Stimulated activated CD8-positive, alpha-beta memory T cell treated with anti-CD3 and anti-CD28 coated beads, Interleukin-4, amount 100 ng/mL, for 1 hour (primary cell): Measurements from ENCODE around the gene WWP2.
"Not testable (repeated sequence)": the region's sequence is repeated elsewhere in the genome, so short reads cannot be mapped to it uniquely, and the experiment has no call there.

ENCODE experiments used
- DNase-seq, 2 donors: peaks; one replicate each; pipeline ENCODE4 v3.0.0-alpha.2; 2020; ENCODE audit warnings: low read depth in 2 of 2, low spot score in 1 of 2

The WWP2 gene

DNA sequence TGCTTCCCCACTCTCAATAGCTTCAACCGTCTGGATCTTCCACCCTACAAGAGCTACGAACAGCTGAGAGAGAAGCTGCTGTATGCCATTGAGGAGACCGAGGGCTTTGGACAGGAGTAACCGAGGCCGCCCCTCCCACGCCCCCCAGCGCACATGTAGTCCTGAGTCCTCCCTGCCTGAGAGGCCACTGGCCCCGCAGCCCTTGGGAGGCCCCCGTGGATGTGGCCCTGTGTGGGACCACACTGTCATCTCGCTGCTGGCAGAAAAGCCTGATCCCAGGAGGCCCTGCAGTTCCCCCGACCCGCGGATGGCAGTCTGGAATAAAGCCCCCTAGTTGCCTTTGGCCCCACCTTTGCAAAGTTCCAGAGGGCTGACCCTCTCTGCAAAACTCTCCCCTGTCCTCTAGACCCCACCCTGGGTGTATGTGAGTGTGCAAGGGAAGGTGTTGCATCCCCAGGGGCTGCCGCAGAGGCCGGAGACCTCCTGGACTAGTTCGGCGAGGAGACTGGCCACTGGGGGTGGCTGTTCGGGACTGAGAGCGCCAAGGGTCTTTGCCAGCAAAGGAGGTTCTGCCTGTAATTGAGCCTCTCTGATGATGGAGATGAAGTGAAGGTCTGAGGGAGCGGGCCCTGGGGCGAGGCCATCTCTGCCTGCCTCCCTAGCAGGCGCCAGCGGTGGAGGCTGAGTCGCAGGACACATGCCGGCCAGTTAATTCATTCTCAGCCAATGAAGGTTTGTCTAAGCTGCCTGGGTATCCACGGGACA lies 177.9 kb downstream of the WWP2 start:
- DNase-seq, result no peak

DNA sequence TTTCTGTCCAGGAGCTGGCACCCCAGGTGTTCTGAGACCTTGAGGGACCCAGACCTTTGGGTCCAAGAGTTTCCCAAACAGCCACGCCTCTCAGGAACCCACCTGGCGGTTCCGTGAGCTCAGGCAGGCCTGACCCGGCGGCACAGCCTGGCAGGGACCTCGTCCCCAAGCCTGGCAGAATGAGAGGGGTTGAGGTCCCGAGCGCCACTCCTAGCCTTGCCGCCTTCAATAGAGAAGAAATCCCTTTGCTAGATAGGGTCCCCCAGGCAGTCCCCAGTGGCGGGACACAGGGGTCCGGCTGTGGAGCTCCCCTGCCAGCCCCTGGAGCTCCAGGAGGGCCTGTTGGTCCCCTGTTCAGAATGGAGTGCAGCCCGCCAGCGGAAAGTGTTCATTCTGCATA lies 178.5 kb downstream of the WWP2 start:
- DNase-seq, result no peak

DNA sequence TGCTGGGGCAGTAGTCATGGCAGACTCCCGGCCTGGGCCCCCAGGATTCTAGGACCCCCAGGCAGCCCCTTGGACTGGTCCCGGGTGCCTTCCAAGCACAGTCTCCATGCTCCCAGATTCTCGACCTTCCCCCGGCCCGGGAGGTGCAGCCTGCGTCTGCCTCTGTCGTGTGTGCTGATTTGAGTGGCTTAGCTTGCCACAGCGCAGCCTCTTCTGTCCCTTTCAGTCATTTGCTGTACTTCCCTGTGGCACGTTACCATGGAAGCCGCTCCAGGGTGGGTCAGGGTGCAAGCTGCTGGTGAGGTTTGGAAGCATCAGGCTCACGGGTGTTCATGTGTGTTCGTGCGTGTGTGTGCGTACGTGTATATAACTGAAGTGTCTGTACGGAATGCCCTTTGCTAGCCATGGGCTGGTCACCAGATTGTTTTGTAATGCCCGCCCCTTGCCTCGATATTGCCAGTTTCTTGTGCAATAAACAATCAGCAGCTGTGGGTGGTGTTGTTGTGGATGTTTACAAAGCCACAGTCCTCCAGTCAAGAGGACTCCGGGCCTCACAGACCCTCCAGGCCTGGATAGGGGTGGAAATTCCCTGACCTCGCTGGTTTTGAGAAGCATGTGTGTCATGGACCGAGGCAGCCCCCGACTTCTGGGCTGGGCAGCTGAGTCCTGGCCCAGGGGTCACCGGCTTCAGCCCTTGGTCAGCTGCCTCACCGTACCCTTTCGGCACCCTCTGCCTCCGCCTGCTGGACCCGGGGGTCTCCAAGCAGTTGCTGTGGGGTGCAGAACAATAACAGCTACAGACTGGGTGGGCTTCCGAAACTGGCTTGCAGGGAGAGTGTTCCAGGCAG lies 179.3 kb downstream of the WWP2 start:
- no peak for DNase-seq

DNA sequence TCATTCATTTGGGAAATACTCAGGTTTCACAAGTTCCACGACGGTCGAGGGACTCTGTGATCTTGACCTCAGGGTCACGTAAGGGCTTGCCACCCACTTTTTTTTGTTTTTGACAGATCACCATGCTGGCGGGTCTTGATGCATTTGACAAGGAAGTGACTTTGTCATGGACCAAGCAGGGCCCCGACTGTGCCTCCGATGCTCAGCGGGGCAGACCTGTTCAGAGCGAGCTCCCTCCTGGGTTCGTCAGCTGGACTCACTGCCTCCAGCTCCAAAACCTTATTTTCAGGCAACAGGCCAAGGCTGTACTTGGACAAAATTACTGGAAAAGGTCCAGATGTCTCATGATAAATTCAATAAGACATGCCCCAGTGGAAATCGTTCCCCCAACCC lies 180.0 kb downstream of the WWP2 start:
- no peak for DNase-seq

DNA sequence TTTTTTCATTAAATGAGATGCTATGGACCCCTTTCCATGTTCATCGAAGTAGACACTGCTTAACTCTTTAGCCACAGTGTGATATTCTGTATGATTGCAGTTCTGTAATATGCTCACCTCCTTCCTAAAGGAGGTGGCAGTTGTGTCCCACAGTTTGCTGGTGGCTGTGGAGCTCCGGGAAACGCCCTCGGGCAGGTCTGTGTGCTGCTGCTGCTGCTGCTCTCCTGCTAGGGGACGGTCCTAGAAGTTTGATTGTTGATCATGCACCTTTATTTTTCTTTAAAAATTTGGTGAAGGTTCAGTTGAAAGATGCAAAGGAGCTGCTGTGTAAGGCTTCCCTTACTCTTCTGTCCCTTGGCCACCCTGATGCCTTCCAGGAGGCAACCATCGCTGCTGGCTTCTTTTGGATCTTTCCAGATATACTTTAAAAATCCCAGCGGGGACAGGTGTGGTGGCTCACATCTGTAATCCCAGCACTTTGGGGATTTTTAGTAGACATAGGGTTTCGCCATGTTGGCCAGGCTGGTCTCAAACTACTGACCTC lies 180.6 kb downstream of the WWP2 start:
- no peak for DNase-seq

DNA sequence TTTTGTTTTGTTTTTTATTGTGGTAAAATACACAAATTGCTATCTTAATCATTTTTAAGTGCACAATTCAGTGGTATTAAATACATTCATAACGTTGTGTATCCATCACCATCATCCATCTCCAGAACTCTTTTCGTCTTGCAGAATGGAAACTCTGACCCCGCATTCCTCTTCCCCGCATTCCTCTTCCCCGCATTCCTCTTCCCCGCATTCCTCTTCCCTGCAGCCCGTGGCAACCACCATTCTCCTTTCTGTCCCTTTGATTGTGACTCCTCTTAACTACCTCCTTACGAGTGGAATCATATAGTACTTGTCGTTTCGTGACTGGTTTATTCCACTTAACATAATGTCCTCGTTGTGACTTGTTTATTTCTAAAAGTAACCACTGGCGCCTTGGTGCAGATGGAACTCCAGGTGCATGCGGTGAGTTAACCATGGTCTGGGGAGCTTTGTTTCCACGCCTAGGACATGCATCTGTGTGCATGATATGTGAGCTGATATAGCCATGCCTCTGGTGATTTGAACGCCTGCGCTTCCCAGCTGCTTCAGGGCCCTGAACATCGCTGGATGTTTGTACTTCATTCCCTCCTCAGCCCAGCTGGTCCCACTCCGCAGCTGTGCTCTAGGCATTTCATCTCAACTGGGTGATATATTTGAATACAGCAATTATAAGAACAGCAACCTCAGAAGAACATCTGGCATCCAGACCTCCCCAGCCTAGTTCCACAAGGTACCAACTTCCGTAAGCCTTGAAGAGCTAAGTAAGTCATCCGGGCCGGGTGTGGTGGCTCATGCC lies 181.3 kb downstream of the WWP2 start:
- not testable (repeated sequence) for DNase-seq

DNA sequence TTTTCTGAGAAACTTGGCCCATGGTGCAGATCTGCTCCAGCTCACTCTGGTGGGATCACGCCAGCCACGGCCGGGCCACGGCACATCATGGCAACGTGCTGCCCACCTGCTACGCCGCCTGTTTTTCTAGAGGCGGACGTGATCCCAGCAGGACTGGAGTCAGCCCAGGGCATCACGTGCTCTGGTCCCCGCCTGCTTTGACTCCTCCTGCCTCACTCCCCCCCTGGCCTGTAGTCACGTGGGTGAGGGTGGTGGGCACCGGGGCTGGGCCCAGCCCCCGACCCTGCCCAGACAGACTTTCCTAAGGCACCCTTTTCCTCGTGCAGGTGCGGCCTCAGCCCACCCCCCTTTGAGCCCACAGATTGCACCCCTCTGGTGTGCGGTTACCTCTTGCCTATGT lies 188.3 kb downstream of the WWP2 start:
- DNase-seq, result not testable (repeated sequence)

DNA sequence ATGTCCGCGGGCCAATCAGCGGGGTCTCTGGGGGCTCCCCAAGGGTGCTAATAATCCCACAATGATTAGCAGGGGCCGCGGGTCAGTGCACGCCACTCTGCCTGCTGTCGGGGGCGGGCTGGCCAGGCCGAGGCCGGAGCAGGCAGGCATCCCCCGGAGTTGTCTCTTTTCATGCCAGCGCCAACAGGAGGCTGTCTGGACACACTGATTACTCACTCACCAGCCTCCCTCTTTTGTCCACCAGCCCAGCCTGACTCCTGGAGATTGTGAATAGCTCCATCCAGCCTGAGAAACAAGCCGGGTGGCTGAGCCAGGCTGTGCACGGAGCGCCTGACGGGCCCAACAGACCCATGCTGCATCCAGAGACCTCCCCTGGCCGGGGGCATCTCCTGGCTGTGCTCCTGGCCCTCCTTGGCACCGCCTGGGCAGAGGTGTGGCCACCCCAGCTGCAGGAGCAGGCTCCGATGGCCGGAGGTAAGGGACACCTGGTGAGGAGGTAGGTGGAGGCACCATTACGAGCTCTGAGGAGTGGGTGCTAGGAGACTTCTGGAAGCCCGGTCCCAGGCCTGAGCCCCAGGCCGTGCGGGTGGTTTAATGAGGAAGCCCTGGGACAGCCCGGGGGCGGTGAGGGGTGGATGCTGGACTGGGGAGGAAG lies 189.0 kb downstream of the WWP2 start, which contains the start of gene CLEC18A:
Gene CLEC18A (plus strand): TSS at position 318 of the 655 bp plus-strand sequence. CDS start 33 bp downstream, at position 351.
- not testable (repeated sequence) for DNase-seq

DNA sequence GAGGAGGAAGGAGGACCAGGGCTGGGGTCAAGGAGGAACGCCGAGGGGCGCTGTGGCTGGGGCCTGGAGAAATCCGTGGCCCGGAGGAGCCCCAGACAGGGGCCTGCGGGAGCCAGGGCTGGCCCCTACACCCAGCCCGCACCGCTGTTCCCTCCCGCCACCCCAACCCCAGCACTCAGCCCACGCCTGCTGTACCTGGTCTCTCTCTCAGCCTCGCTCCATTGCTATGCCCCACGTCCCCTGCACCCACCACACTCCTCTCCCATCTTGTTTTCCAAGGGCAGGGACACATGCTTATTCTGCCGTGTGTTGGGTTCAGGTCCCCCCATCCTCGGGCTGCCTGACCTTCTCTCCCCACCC lies 189.5 kb downstream of the WWP2 start:
- DNase-seq, result not testable (repeated sequence)

DNA sequence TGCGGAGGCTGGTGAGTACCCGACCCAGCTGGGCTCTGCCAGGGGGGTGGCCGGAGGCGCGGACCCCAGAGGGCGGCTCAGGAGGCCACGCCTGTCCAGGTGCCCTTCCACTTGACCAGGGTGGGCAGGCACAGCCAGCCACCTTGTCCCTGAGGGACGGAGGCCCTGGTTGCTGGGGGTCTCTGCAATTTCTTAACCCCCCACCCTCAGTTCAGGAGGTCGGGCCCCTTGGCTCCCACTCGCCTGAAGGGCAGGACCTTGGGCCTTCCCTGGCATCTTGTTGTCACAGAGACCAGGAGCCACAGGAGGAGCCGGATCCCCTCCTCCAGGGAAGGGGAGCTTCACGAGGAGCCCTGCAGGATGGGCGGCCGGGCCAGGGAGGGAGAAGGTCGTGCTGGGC lies 190.0 kb downstream of the WWP2 start:
- DNase-seq, result not testable (repeated sequence)

DNA sequence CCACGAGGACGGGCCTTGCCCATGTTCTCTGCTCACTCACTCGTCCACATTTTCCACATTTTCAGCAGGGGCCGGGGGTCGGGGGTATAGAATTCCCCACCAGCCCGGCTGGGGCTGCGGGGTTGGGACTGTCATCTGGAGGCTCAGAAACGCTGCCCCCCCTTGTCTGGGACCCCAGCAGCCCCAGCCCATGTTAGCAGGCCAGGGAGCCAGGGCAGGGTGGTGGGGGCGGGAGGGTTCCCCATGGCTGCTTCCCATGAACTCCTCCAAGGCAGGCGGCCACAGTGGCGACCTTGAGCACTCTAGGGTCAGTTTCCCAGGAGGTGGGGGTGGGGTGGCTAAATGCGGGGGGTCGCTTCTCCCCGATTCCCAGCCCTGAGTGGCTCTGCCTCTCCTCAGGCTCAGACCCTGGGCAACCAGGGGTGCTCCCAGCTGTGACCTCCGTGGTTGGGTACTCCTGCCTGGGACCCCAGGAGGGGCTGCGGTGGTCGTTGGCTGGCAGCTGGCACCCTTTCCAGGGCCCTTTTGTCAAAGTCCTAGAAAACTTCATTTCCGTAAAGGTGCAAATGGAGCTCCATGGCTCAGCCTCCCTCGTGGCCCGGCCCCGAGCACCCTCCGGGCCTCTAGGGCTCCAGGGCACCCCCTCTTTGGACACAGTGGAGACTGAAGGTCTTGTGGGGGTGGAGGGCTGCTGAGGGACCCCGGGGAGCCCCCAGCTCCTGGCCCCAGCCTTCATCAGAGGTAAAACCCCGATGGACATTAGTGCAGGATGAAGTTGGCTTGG lies 190.6 kb downstream of the WWP2 start:
- not testable (repeated sequence) for DNase-seq

DNA sequence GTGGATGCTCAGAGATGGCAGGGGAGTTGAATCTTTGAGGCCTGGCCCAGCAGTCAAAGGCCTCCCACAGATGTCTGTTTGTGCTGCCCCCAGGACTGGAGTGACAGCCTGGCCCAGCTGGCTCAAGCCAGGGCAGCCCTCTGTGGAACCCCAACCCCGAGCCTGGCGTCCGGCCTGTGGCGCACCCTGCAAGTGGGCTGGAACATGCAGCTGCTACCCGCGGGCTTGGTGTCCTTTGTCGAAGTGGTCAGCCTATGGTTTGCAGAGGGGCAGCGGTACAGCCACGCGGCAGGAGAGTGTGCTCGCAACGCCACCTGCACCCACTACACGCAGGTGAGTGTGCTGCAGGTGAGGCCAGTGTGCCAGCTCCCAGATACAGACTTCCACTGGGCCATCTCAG lies 192.1 kb downstream of the WWP2 start:
- DNase-seq, result not testable (repeated sequence)

DNA sequence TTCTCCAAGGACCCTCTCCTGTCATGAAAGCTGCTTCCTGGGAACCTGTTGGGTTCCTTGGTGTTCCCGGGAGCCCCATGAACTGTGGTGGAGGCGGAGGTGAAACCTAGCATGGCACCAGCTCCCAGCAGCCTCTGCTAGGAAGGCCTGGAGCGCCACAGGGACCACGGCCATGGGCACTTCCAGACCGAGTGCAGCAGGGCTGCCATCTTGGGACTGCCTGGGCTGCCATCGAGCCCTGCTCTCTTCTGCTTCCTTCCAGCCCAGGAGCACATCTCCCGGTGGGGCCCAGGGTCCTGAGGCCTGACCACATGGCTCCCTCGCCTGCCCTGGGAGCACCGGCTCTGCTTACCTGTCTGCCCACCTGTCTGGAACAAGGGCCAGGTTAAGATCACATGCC lies 201.2 kb downstream of the WWP2 start:
- DNase-seq, result not testable (repeated sequence)

DNA sequence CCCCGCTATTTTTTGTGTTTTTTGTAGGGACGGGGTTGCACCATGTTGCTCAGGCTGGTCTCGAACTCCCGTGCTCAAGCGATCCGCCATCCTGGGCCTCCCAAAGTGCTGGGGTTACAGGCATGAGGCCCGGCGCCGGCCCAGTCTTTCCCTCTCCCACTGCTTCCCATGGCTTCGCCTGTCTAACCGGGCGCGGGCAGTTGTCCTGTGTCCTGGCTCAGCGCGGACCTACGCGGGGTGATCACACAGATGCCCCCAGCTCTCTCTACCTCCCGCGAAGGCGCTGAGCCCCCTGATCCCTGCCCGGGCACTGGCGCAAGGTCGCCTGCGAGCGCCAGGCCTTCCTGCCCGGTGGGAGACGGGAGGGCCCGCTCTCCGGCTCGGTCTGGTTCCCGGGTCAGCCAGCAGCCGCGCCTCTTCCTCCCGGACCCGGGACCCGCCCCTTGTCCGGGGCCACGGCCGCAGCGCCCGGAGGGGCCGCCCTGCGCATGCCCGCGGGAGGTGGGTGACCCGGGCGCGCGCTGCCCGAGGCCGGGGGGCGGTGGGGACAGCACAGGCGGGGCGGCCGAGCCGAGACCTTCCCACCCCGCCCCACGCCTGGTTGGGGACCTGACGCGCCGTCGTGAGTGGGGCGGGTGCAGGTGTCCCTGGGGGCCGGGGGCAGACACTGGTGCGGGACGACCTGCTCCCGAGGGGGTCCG lies 203.0 kb downstream of the WWP2 start:
- not testable (repeated sequence) for DNase-seq

DNA sequence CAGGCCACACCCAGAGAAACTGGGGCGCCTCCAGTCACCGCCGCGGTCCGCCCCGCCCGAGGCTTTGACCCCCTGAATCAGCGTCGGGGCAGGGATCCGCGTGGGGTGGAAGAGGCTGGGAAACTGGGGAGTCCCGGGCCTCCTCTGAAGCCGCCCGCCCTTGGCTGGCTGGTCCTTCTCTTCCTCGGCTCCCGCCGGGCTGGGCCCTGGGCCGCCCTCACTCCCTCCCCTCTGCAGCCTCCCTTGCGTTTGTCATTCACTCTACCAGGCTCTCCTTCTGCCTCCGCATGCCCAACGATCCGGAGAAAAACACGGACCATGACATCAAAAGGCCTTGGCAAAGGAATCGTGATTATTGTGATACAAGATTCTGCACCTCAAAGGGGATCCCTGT lies 203.5 kb downstream of the WWP2 start:
- not testable (repeated sequence) for DNase-seq

DNA sequence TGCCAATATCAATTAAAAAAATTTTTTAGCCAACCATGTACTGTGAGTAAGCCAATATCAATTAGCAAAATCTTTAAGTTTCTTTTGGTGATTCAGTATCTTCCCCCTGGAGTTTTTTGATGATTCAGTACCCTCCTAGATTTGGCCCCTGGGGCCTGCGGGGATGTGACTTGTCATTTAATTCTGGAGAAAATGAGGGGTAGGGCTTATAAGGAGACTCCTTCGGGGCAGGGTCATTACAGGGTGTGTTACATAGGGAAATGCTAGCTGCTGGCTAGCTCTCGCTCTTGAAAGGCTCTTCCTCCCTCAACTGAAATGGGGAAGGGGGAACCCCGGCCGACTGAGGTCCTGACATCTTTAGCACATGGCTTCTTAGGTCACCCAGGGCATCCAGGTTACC lies 205.6 kb downstream of the WWP2 start:
- not testable (repeated sequence) for DNase-seq

DNA sequence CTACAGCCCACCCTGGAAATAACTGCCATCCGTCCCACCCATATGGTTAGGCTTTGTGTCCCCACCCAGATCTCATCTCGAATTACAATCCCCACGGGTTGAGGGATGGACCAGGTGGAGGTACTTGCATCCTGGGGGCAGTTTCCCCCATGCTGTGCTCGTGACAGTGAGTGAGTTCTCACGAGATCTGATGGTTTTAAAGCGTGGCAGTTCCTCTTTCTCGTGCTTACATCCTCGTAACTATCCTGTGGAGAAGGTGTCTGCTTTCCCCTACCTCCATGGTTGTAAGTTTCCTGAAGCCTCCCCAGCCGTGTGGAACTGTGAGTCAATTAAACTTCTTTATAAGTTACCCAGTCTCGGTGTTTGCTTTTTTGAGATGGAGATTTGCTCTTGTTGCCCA lies 206.0 kb downstream of the WWP2 start:
- not testable (repeated sequence) for DNase-seq

DNA sequence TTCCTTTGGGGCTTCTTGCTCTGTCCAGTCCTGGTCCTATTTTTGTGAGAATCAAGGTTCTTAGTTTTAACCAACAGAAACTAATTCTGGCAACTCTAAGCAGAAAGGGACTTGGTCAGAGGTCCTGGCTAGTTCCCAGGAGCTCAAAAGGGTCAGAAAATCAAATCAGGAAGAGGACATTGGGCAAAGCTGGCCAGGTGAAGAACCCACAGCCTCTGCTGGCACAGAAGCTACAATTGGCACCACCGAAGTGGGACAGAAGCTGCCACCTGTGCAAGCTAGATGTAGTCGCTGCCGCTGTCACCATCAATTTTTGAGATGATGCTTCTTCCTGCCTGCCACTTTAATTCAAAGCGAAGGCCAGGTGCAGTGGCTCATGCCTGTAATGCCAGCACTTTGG lies 207.5 kb downstream of the WWP2 start:
- not testable (repeated sequence) for DNase-seq

DNA sequence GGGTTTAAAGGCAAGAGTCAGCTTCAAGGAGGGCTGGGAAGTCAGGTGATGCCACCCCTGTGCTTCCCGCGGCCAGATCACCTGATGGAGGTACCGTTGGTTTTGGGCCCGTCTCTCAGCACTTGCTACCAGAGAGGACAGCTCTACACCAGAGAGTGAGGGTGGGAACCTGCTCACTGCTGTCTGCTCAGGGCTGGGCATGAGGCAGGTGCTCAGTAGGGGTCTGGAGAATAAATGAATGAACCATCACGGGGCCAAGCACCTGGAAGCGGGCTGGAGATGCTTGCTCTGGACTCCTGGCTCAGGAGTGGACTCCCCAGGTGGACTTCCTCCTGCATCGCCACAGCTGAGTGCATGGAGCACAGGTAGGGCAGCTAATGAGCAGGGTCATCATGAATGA lies 210.0 kb downstream of the WWP2 start:
- not testable (repeated sequence) for DNase-seq
